Natural killer cell (primary cell): ENCODE results near the gene PRDM16. TPM values are rescaled to one million over a fixed set of nuclear protein-coding genes. Genes with fewer than 3 reads are reported as not detected.

Experiments
- ATAC-seq, 3 donors: fragments of 150-1000 bp in 2 of 3; fragments of 200-7000 bp in 1 of 3; cut with Tn5 transposase; 1 replicate in 1 of 3; 2 replicates in 2 of 3; pipeline ENCODE4 v1.10.0; 2021; ENCODE audit warnings: mild to moderate bottlenecking in 2 of 3, moderate library complexity in 2 of 3
- DNase-seq, 2 donors: peaks; one replicate each; pipeline versions ENCODE4 v3.0.0 to v3.0.0-alpha.2; 2013 to 2021; ENCODE audit warnings: mixed read lengths in 1 of 2
- H3K27ac ChIP-seq: one replicate; pipeline ENCODE4 v1.5.1; 2013; ENCODE audit warnings: mild to moderate bottlenecking, low read length
- H3K27me3 ChIP-seq: one replicate; pipeline ENCODE4 v1.6.1; 2013; ENCODE audit warnings: low read length; ENCODE audit not compliant: control insufficient read depth, insufficient read depth
- H3K36me3 ChIP-seq: one replicate; pipeline ENCODE4 v1.6.1; 2013; ENCODE audit warnings: low read length; ENCODE audit not compliant: control insufficient read depth, insufficient read depth
- H3K4me1 ChIP-seq: one replicate; pipeline ENCODE4 v1.6.1; 2013; ENCODE audit warnings: low read length; ENCODE audit not compliant: control insufficient read depth, insufficient read depth
- H3K4me3 ChIP-seq: one replicate; pipeline ENCODE4 v1.5.1; 2013; ENCODE audit warnings: low read length
- H3K9me3 ChIP-seq: one replicate; pipeline ENCODE4 v1.6.1; 2013; ENCODE audit warnings: low read length; ENCODE audit not compliant: control insufficient read depth, insufficient read depth
- H3K27ac Mint-ChIP-seq, 2 donors: one replicate each; pipeline ENCODE4 v1.8.0; 2022; ENCODE audit warnings: mild to moderate bottlenecking in 2 of 2, mixed read lengths in 2 of 2, moderate library complexity in 1 of 2
- H3K27me3 Mint-ChIP-seq, 2 donors: one replicate each; pipeline ENCODE4 v1.8.0; 2022; ENCODE audit warnings: low read depth in 2 of 2, mixed read lengths in 2 of 2
- H3K36me3 Mint-ChIP-seq: one replicate; pipeline ENCODE4 v1.8.0; 2022; ENCODE audit warnings: mixed read lengths
- H3K4me1 Mint-ChIP-seq, 2 donors: one replicate each; pipeline ENCODE4 v1.8.0; 2022; ENCODE audit warnings: mixed read lengths in 2 of 2
- H3K4me3 Mint-ChIP-seq: one replicate; pipeline ENCODE4 v1.8.0; 2022; ENCODE audit warnings: mild to moderate bottlenecking, moderate library complexity, mixed read lengths
- H3K9me3 Mint-ChIP-seq, 2 donors: one replicate each; pipeline ENCODE4 v1.8.0; 2022; ENCODE audit warnings: mixed read lengths in 2 of 2
- WGBS: methylation state at CpG from one replicate; pipeline ENCODE4 v1.1.7; 2013; ENCODE audit warnings: missing lambda C conversion rate; ENCODE audit not compliant: insufficient coverage; 5-methylcytosine and 5-hydroxymethylcytosine counted together
- intact Hi-C: fragments of 100-400 bp; cut with micrococcal nuclease; formaldehyde crosslinking; loops from one replicate; pipeline ENCODE4 v1.14.2; 2022
- total RNA-seq, 4 donors: library from RNA; stranded (reverse); fragments of 120-200 nt in 1 of 4; gene quantifications; one replicate each; pipeline versions ENCODE4 v1.2.3 to v1.2.4, GENCODE V29; 2013 to 2022
- TF ChIP-seq, protein P1 (sequence below): fragments of 200-600 bp; IDR thresholded peaks from one replicate; pipeline ENCODE4 v1.8.0; 2022; ENCODE audit warnings: antibody characterized with exemption

PRDM16 gene
- total RNA-seq, 3 donors from 2014 or later (not counting 1 experiment from before 2014, with no cell fraction given), result 0.25 to 0.64 TPM; not detected in 1

DNA sequence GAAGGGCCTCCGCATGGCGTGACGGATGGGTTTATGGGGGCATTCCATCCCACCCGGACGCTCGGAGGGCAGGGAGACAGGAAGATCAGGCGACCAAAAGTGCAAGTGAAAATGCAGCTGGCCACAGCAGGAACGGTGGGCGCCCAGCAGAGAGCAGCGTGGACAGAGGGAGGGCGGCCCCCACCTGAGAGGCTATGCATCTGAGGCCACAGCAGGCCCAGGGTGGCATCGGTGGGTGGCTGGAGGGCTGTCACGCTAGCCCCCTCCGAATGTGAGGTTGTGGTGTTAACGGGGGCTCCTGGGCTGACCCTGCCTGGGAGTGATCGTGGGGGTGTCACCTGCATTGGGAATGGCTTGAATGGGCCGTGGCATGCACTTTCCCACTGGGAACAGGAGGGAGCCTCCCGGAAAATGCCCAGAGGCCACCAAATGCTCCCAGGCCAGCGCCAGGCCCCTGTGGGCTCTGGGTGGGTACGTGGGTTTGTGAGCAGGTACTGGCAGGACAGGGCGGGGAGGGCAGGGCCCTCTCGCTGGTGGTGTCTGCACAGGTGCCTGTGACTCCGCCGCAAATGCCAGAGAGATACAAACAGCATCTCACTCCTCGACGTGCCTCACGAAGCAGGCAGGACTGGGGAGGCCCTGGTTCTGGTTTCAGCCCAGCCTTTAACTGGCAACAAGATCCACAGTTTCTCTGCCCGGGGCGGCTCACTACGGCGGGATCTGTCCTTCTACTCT is 172.8 kb downstream of the PRDM16 start:
- no peak overlapping the region for H3K4me3 ChIP-seq
- no peaks in the 10 kb centered on the region for H3K27me3 ChIP-seq
- intact Hi-C loops, result no loop called here
- TF ChIP-seq, protein P1, sequence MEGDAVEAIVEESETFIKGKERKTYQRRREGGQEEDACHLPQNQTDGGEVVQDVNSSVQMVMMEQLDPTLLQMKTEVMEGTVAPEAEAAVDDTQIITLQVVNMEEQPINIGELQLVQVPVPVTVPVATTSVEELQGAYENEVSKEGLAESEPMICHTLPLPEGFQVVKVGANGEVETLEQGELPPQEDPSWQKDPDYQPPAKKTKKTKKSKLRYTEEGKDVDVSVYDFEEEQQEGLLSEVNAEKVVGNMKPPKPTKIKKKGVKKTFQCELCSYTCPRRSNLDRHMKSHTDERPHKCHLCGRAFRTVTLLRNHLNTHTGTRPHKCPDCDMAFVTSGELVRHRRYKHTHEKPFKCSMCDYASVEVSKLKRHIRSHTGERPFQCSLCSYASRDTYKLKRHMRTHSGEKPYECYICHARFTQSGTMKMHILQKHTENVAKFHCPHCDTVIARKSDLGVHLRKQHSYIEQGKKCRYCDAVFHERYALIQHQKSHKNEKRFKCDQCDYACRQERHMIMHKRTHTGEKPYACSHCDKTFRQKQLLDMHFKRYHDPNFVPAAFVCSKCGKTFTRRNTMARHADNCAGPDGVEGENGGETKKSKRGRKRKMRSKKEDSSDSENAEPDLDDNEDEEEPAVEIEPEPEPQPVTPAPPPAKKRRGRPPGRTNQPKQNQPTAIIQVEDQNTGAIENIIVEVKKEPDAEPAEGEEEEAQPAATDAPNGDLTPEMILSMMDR, result no peak
- no peak overlapping the region for H3K27ac ChIP-seq
- DNase-seq, result no peak
- H3K4me1 ChIP-seq, result no peaks in the 10 kb centered on the region
- Mint-ChIP-seq H3K27me3 (peaks cover under 1 to 1% of the 10 kb centered on the region in 2 donors), H3K27ac (no peak overlapping the region), H3K4me3 (no peak overlapping the region), H3K4me1 (no peaks in the 10 kb centered on the region), H3K9me3 (no peaks in the 10 kb centered on the region), H3K36me3 (no peaks in the 10 kb centered on the region)
- H3K9me3 ChIP-seq, result no peaks in the 10 kb centered on the region
- WGBS, result 91% methylated on average over 31 of the region's 31 CpGs
- ATAC-seq, result no peak
- H3K36me3 ChIP-seq, result no peaks in the 10 kb centered on the region

DNA sequence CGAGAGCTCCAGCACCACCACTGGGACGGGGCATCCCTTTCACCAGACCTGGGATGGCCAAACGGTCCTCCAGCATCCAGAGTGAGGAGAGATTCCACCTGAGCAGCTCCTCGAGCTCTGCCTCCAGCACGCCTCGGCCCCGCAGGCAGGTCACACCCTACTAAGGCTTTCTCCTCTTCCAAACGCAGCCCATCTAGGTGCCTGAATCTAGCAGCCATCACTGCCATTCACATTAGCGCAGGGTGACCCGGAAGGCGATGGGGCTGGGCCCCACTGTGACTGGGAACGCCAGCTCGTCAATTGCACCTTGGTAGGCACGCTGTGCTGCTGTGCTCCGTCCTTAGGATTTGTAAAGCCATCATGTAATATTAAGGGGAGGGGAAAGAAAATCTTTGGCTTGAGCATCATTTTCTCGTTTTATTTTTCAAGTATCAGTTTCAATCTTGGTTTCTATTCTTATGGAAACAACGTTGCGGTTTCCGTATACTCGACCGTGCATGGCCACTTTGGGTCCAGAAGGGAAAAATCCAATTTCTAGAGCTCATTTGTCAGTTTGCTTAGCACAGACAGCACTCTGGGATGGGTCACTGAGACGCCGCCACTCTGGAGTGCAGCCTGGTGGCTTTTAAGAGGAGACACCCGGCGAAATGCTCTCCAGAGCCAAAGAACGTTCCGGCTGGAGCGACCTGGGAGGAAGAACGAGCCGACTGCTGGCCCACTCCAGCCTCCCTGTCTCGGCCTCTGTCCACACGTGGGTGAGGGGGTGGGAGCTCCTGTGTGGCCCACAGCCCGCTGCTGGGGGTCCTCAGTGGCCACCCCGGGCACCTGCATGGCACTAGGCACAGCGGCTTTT is 173.6 kb downstream of the PRDM16 start:
- Mint-ChIP-seq H3K27me3 (peaks cover 5 to 6% of the 10 kb centered on the region in 2 donors), H3K4me3 (no peak overlapping the region), H3K4me1 (no peaks in the 10 kb centered on the region), H3K27ac (no peak overlapping the region), H3K36me3 (no peaks in the 10 kb centered on the region), H3K9me3 (no peaks in the 10 kb centered on the region)
- Histone ChIP-seq H3K4me3 (no peak overlapping the region), H3K4me1 (no peaks in the 10 kb centered on the region), H3K9me3 (no peaks in the 10 kb centered on the region), H3K27ac (no peak overlapping the region), H3K27me3 (no peaks in the 10 kb centered on the region), H3K36me3 (no peaks in the 10 kb centered on the region)
- ATAC-seq (no peak), DNase-seq (no peak)
- WGBS, result 87% methylated on average over 35 of the region's 35 CpGs
- intact Hi-C loops, result no loop called here
- TF ChIP-seq, protein P1, result no peak

DNA sequence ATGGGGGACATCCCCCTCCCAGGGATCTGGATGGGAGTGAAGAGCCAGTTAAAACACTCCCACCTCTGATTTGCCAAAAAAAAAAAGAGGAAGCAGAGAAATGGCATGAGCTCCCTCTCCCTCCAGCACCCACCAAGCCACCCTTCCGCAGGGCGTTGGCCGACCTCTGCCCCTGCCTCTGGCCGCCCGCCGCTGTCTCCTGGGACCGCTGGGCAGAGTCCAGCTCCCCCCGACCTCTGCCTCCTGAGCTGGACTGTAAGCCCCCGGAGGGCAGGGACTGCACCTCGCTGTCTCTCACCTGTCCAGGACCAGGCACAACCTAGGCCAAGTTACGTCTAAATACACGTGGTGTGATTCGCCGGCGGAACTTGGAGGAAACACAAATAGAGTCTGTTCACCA is 174.3 kb downstream of the PRDM16 start:
- intact Hi-C loops, result no loop called here
- H3K4me1 Mint-ChIP-seq, result no peaks in the 10 kb centered on the region
- Histone ChIP-seq H3K27me3 (peaks cover under 1% of the 10 kb centered on the region), H3K4me1 (no peaks in the 10 kb centered on the region), H3K4me3 (no peak overlapping the region), H3K36me3 (no peaks in the 10 kb centered on the region), H3K9me3 (no peaks in the 10 kb centered on the region), H3K27ac (no peak overlapping the region)
- TF ChIP-seq, protein P1, result no peak
- H3K9me3 Mint-ChIP-seq, result no peaks in the 10 kb centered on the region
- no peak overlapping the region for H3K27ac Mint-ChIP-seq
- H3K4me3 Mint-ChIP-seq, result no peak overlapping the region
- DNase-seq, result no peak
- no peaks in the 10 kb centered on the region for H3K36me3 Mint-ChIP-seq
- 86% methylated on average over 15 of the region's 15 CpGs for WGBS
- peaks cover 5 to 7% of the 10 kb centered on the region in 2 donors for H3K27me3 Mint-ChIP-seq
- no peak for ATAC-seq
